OCI-LY7 (cell line): Measurements from ENCODE around the gene DDIAS. TPM values are rescaled to one million over a fixed set of nuclear protein-coding genes. Genes with fewer than 3 reads are reported as not detected.

Source experiments
- BruUV-seq: library from RNA; stranded (reverse); fragments of 400-500 nt; replicated peaks from 2 replicates; lab custom pipeline; 2021; lab: Mats Ljungman, UMichigan
- CTCF ChIA-PET: fragments of 300-600 bp; sonication (Branson Sonifier 250); formaldehyde crosslinking; loops from one replicate; lab custom pipeline; 2022; ENCODE audit warnings: antibody characterized with exemption; ENCODE audit not compliant: unreplicated experiment; lab: Charles Lee
- POLR2A ChIA-PET: fragments of 300-600 bp; sonication (Branson Sonifier 250); formaldehyde crosslinking; loops from one replicate; lab custom pipeline; 2022; ENCODE audit warnings: antibody characterized with exemption; lab: Charles Lee
- DNase-seq: peaks from one replicate; pipeline ENCODE4 v3.0.0-alpha.2; 2015; ENCODE audit warnings: low spot score
- H2AFZ ChIP-seq: fragments of 200-600 bp; sonication (generic), shearing (Covaris generic); 2 replicates; pipeline ENCODE4 v1.6.1; 2014; ENCODE audit warnings: mild to moderate bottlenecking, antibody characterized with exemption, low read length, moderate library complexity
- H3K27ac ChIP-seq: fragments of 200-600 bp; sonication (generic); 2 replicates; pipeline ENCODE4 v1.5.1; 2014; ENCODE audit warnings: mixed run types, low read depth, mild to moderate bottlenecking, moderate library complexity, low read length, inconsistent platforms; ENCODE audit not compliant: poor library complexity, severe bottlenecking
- H3K36me3 ChIP-seq: fragments of 200-600 bp; sonication (generic); 2 replicates; pipeline ENCODE4 v1.6.1; 2014; ENCODE audit warnings: mild to moderate bottlenecking, antibody characterized with exemption, low read length, moderate library complexity, mixed read lengths; ENCODE audit not compliant: insufficient read depth
- H3K4me1 ChIP-seq: fragments of 200-600 bp; sonication (generic); 2 replicates; pipeline ENCODE4 v1.5.1; 2014; ENCODE audit warnings: mild to moderate bottlenecking, low read length; ENCODE audit not compliant: insufficient read depth, poor library complexity, severe bottlenecking
- H3K4me2 ChIP-seq: fragments of 200-600 bp; sonication (generic); 2 replicates; pipeline ENCODE4 v1.6.1; 2014; ENCODE audit warnings: mild to moderate bottlenecking, low read length
- H3K4me3 ChIP-seq: fragments of 200-600 bp; sonication (generic); 2 replicates; pipeline ENCODE4 v1.5.1; 2014; ENCODE audit warnings: mild to moderate bottlenecking, low read depth, low read length; ENCODE audit not compliant: poor library complexity, severe bottlenecking
- H3K79me2 ChIP-seq: fragments of 200-600 bp; sonication (generic); 2 replicates; pipeline ENCODE4 v1.6.1; 2016; ENCODE audit warnings: low read depth, mild to moderate bottlenecking, low read length, moderate library complexity, mixed read lengths; ENCODE audit not compliant: insufficient read depth
- H3K9me2 ChIP-seq: fragments of 200-600 bp; sonication (generic); 2 replicates; pipeline ENCODE4 v1.6.1; 2016; ENCODE audit warnings: mild to moderate bottlenecking, low read length, mixed read lengths; ENCODE audit not compliant: insufficient read depth
- H3K9me3 ChIP-seq: fragments of 200-600 bp; sonication (generic); 2 replicates; pipeline ENCODE4 v1.6.1; 2014; ENCODE audit warnings: mild to moderate bottlenecking, mixed run types, low read length, mixed read lengths
- H4K20me1 ChIP-seq: fragments of 200-600 bp; sonication (generic); 2 replicates; pipeline ENCODE4 v1.6.1; 2014; ENCODE audit warnings: mild to moderate bottlenecking, antibody characterized with exemption, low read length, moderate library complexity, mixed read lengths; ENCODE audit not compliant: insufficient read depth
- EZH2phosphoT487 ChIP-seq: fragments of 200-600 bp; sonication (generic); IDR thresholded peaks from 2 replicates; pipeline ENCODE4 v1.6.1; 2018; ENCODE audit warnings: low read depth, borderline replicate concordance, mild to moderate bottlenecking, mixed run types, antibody characterized with exemption, low read length, moderate library complexity, mixed read lengths
- intact Hi-C: fragments of 100-400 bp; cut with micrococcal nuclease; formaldehyde crosslinking; loops from one replicate; pipeline ENCODE4 v1.10.0; 2022; ENCODE audit not compliant: unreplicated experiment
- total RNA-seq, 2 experiments: library from RNA; depleted of rRNA in 1 of 2; stranded (reverse); fragments of >200 nt in 1 of 2; shearing (Covaris generic) in 1 of 2; gene quantifications; 2 replicates each; pipeline ENCODE4 v1.2.3, GENCODE V29; 2014 to 2022
- TF ChIP-seq, protein P1 (sequence below): fragments of 200-600 bp; sonication (generic); conservative IDR thresholded peaks from 2 replicates; pipeline ENCODE4 v1.5.1; 2014; ENCODE audit warnings: mild to moderate bottlenecking, antibody characterized with exemption, low read length, moderate library complexity, mixed read lengths

Gene DDIAS
- total RNA-seq, 2 experiments from 2014 or later = 16.7 to 23.1 TPM

DNA sequence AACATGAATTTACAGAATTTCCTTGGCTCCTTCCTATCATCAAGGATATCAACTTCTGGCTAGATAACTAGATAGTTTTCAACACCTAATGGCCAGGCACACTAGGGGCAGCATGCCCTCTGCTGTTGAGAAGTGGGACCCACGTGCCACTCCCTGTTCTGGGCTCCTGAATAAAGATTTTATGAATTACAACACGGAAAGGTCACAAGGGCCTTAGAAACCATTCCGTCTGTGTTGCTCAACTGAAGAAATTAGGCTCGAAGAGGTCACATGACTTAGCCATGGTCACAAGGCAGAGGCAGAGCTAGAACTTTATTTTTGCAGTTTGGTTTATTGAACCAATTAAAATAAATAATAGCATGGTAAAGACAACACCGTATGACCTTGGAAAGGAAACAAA, 37.3 kb upstream of the DDIAS start:
- no peaks in the 10 kb centered on the region for H3K79me2 ChIP-seq
- CTCF ChIA-PET = no interaction called here
- no peak overlapping the region for H3K4me2 ChIP-seq
- no peak overlapping the region for H3K27ac ChIP-seq
- no peaks in the 10 kb centered on the region for H3K36me3 ChIP-seq
- peak; percentile 50 for DNase-seq
- H3K4me1 ChIP-seq = peaks cover 9% of the 10 kb centered on the region
- H3K9me3 ChIP-seq = no peaks in the 10 kb centered on the region
- H4K20me1 ChIP-seq = no peaks in the 10 kb centered on the region
- BruUV-seq = no TSS peak
- POLR2A ChIA-PET = no interaction called here
- intact Hi-C loops = loop anchor here (1.0 to 10.0 kb wide), 3 partner anchors 89 to 861 kb away; no protein-coding TSS in a partner anchor
- H3K9me2 ChIP-seq = no peaks in the 10 kb centered on the region
- H3K4me3 ChIP-seq = no peak overlapping the region
- no peak for TF ChIP-seq EZH2phosphoT487
- TF ChIP-seq, protein P1, sequence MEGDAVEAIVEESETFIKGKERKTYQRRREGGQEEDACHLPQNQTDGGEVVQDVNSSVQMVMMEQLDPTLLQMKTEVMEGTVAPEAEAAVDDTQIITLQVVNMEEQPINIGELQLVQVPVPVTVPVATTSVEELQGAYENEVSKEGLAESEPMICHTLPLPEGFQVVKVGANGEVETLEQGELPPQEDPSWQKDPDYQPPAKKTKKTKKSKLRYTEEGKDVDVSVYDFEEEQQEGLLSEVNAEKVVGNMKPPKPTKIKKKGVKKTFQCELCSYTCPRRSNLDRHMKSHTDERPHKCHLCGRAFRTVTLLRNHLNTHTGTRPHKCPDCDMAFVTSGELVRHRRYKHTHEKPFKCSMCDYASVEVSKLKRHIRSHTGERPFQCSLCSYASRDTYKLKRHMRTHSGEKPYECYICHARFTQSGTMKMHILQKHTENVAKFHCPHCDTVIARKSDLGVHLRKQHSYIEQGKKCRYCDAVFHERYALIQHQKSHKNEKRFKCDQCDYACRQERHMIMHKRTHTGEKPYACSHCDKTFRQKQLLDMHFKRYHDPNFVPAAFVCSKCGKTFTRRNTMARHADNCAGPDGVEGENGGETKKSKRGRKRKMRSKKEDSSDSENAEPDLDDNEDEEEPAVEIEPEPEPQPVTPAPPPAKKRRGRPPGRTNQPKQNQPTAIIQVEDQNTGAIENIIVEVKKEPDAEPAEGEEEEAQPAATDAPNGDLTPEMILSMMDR = peak; percentile 79
- H2AFZ ChIP-seq = no peak overlapping the region

DNA sequence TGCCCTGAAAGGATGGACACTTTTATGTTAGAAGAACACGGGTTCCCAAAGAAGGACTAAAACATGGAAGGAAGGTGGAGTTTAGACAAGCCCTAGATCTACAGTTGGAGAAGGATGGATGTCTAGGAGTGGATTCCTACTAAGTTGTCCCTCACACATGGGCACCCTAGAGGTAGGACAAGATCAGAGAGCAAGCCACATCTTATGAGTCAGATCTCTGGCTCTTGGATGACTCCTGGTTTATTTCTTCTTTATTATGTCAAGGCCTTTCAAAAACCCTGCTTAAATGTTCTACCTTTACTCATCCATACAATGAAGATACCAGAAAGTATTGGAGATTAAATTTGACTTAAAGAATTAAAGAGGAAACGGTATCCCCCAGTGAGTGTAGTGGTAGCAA, 35.7 kb upstream of the DDIAS start:
- no peaks in the 10 kb centered on the region for H3K79me2 ChIP-seq
- H3K36me3 ChIP-seq = no peaks in the 10 kb centered on the region
- no peak overlapping the region for H3K4me2 ChIP-seq
- no peak overlapping the region for H3K27ac ChIP-seq
- no TSS peak for BruUV-seq
- DNase-seq = no peak
- H3K4me3 ChIP-seq = no peak overlapping the region
- no peaks in the 10 kb centered on the region for H3K9me3 ChIP-seq
- H3K9me2 ChIP-seq = no peaks in the 10 kb centered on the region
- intact Hi-C loops = loop anchor here (5.0 to 10.0 kb wide), 2 partner anchors 859 to 956 kb away; no protein-coding TSS in a partner anchor
- no peak overlapping the region for H2AFZ ChIP-seq
- peaks cover 9% of the 10 kb centered on the region for H3K4me1 ChIP-seq
- CTCF ChIA-PET = no interaction called here
- TF ChIP-seq, protein P1 = no peak
- no peak for TF ChIP-seq EZH2phosphoT487
- POLR2A ChIA-PET = interaction anchor here (2.1 kb wide), 1 partner anchor 34 kb away, joined by 6 read pairs; the partner anchor contains the start of gene PRCP
- no peaks in the 10 kb centered on the region for H4K20me1 ChIP-seq

DNA sequence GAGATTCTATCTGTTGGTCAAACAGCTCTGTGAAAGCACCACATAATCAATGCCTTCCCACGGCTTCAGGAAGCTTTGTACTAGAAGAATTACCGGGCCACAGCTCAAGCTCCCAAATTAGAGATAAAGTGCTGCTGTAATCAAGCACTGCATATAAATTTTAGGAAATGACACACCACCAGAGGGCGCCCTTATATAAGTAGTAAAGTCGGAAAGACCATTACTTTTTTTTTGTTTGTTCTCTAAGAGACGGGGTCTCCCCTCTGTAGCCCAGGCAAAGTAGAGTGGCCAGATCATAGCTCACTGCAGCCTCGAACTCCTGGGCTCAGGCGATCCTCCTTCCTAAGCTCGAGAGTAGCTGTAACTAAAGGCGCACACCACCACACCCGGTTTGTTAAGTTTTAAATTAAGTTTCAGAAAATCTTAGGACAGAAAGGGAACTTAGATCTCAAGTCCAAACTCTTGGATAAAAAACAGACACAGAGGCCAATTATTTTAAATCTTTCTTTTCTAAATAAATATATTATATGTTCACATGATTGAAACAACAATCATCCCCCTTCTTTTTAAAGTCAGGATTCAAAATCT, 33.9 kb upstream of the DDIAS start:
- Histone ChIP-seq H3K9me2 (no peaks in the 10 kb centered on the region), H3K4me2 (peak overlapping the region; percentile 14; the same call in 1 of the 2 replicates), H3K9me3 (no peaks in the 10 kb centered on the region), H3K36me3 (no peaks in the 10 kb centered on the region), H3K4me3 (no peak overlapping the region), H4K20me1 (no peaks in the 10 kb centered on the region), H3K27ac (no peak overlapping the region), H3K4me1 (peaks cover 9% of the 10 kb centered on the region), H3K79me2 (no peaks in the 10 kb centered on the region), H2AFZ (peak overlapping the region; percentile 57)
- peak; percentile 92 for DNase-seq
- TF ChIP-seq EZH2phosphoT487 = no peak
- TF ChIP-seq, protein P1 = peak; percentile 93
- intact Hi-C loops = loop anchor here (1.0 to 10.0 kb wide), 4 partner anchors 33 to 955 kb away; partner anchors contain the start of gene PRCP
- ChIA-PET CTCF (interaction anchor here (0.6 to 1.0 kb wide), 8 partner anchors 32 to 960 kb away, joined by 3 to 6 read pairs (median 4); partner anchors contain the start of genes DDIAS and PRCP), POLR2A (interaction anchor here (0.6 to 2.5 kb wide), 10 partner anchors 15 to 382 kb away, joined by 3 to 8 read pairs (median 3); partner anchors contain the start of genes DDIAS and PRCP)
- BruUV-seq = no TSS peak
